Measurements from ENCODE around the gene RPLP2.

The RPLP2 gene

GRCh38 chr11:854601-855329 is 45.0 kb downstream of the RPLP2 start:
- DNase-seq: no peak

GRCh38 chr11:855330-855674 is 45.5 kb downstream of the RPLP2 start:
- no peak for DNase-seq

- no peak for DNase-seq
Observed at GRCh38 chr11:855796-856195, 46.0 kb downstream of the RPLP2 start.

- DNase-seq: no peak
Observed at GRCh38 chr11:856397-856796, 46.6 kb downstream of the RPLP2 start.

- DNase-seq: no peak
Observed at GRCh38 chr11:858053-858761, 48.4 kb downstream of the RPLP2 start.

GRCh38 chr11:858762-859339 is 49.1 kb downstream of the RPLP2 start:
- no peak for DNase-seq

- peak; percentile 71 for DNase-seq
Observed at GRCh38 chr11:859394-860131, 49.8 kb downstream of the RPLP2 start.

- no peak for DNase-seq
Observed at GRCh38 chr11:860234-861104, 50.7 kb downstream of the RPLP2 start.

- DNase-seq: no peak
Observed at GRCh38 chr11:861105-861479, 51.3 kb downstream of the RPLP2 start.

GRCh38 chr11:862081-862661 is 52.4 kb downstream of the RPLP2 start:
- no peak for DNase-seq

Data from RPMI8226 (cell line).